Measurements from ENCODE around the gene TESK2.

DNA sequence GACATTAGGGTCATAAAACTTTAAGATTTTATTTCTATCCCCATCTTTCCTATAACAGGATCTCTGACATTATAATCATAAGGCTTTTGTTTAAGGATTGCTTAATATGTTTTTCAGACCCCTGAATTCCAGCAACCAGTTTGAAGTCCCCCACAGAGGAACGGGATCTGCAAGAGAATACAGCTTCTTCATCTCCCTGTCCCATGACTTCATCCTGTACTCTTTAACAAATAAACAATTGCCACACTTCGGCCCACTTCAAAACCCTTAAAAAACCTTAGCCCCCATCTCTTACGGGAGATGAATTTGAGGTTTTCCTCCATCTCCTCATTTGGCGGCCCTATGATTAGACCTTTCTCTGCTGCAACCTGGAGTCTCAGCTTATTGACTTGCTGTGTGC is 35.8 kb downstream of the TESK2 start:
- TF ChIP-seq, protein P1, sequence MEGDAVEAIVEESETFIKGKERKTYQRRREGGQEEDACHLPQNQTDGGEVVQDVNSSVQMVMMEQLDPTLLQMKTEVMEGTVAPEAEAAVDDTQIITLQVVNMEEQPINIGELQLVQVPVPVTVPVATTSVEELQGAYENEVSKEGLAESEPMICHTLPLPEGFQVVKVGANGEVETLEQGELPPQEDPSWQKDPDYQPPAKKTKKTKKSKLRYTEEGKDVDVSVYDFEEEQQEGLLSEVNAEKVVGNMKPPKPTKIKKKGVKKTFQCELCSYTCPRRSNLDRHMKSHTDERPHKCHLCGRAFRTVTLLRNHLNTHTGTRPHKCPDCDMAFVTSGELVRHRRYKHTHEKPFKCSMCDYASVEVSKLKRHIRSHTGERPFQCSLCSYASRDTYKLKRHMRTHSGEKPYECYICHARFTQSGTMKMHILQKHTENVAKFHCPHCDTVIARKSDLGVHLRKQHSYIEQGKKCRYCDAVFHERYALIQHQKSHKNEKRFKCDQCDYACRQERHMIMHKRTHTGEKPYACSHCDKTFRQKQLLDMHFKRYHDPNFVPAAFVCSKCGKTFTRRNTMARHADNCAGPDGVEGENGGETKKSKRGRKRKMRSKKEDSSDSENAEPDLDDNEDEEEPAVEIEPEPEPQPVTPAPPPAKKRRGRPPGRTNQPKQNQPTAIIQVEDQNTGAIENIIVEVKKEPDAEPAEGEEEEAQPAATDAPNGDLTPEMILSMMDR (optimal IDR thresholded peaks at IDR 0.05 in 1 of 3, IDR thresholded peaks at IDR 0.05 in 1 of 3, conservative IDR thresholded peaks at IDR 0.05 in 1 of 3; ENCODE audit: extremely low read depth in 1 of 3, insufficient read depth in 2 of 3, low read length in 3 of 3), result no peak
- no peak for TF ChIP-seq EZH2 (IDR thresholded peaks at IDR 0.05; ENCODE audit: low read length)

Measured in keratinocyte (primary cell).